ENCODE measurements around the gene DDX60.

DNA sequence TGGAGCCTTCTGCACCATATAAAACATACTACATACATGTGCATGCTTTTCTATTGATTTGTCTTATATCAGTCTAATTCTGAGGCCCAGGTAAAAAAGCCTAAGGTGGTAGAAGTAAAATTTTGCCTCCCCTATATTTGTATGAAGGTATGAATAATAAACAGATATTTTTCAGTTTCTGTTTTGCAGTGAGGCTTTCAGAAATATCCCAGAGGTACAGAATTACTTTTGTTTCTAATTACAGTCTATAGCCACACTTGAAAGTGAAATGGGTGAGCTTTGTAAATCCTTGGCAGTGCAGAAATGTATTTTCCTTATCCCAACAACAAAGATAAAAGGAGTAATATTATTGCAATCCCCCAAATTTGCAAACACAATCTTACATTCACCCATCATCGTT is 59.5 kb downstream of the DDX60 start:
- TF ChIP-seq, protein P1, sequence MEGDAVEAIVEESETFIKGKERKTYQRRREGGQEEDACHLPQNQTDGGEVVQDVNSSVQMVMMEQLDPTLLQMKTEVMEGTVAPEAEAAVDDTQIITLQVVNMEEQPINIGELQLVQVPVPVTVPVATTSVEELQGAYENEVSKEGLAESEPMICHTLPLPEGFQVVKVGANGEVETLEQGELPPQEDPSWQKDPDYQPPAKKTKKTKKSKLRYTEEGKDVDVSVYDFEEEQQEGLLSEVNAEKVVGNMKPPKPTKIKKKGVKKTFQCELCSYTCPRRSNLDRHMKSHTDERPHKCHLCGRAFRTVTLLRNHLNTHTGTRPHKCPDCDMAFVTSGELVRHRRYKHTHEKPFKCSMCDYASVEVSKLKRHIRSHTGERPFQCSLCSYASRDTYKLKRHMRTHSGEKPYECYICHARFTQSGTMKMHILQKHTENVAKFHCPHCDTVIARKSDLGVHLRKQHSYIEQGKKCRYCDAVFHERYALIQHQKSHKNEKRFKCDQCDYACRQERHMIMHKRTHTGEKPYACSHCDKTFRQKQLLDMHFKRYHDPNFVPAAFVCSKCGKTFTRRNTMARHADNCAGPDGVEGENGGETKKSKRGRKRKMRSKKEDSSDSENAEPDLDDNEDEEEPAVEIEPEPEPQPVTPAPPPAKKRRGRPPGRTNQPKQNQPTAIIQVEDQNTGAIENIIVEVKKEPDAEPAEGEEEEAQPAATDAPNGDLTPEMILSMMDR (IDR thresholded peaks at IDR 0.05), result no peak
- no peak for TF ChIP-seq POLR2A (IDR thresholded peaks at IDR 0.05)
